GM12878 (cell line): Measurements from ENCODE around the gene SPATA20. TPM values are rescaled to one million over a fixed set of nuclear protein-coding genes. Genes with fewer than 3 reads are reported as not detected.

ENCODE experiments used
- ATAC-seq: fragments of 200-7000 bp; cut with Tn5 transposase; 3 replicates; pipeline ENCODE4 v1.9.1; 2020; ENCODE audit warnings: mild to moderate bottlenecking, moderate library complexity
- BruUV-seq: library from RNA; stranded (reverse); fragments of 400-500 nt; replicated peaks from 2 replicates; lab custom pipeline; 2021; lab: Mats Ljungman, UMichigan
- CTCF ChIA-PET: fragments of 300-600 bp; sonication (Branson Sonifier 250); formaldehyde crosslinking; extraction: SDS; loops from one replicate; lab custom pipeline; 2021; ENCODE audit warnings: inconsistent platforms; lab: Yijun Ruan, JAX
- POLR2A ChIA-PET: fragments of 350-600 bp; formaldehyde crosslinking; extraction: SDS; loops from one replicate; lab custom pipeline; 2021; ENCODE audit warnings: inconsistent platforms; lab: Charles Lee
- RAD21 ChIA-PET: fragments of 300-600 bp; sonication (Branson Sonifier 250); formaldehyde crosslinking; loops from one replicate; lab custom pipeline; 2023; ENCODE audit warnings: antibody characterized with exemption; ENCODE audit not compliant: unreplicated experiment; lab: Charles Lee
- SMC1A ChIA-PET: fragments of 300-600 bp; sonication (Branson Sonifier 250); formaldehyde crosslinking; loops from one replicate; lab custom pipeline; 2023; ENCODE audit not compliant: unreplicated experiment, uncharacterized antibody; lab: Charles Lee
- DNase-seq: peaks from one replicate; pipeline ENCODE4 v3.0.0-alpha.2; 2011; ENCODE audit warnings: low read depth, low spot score
- FAIRE-seq: peaks from 3 replicates; lab custom pipeline; 2011; peaks lifted over from hg19 to GRCh38; lab: Jason Lieb, UNC
- H2AFZ ChIP-seq: 2 replicates; pipeline ENCODE4 v1.6.0; 2011; ENCODE audit warnings: low read depth, low read length, control low read depth; ENCODE audit not compliant: control insufficient read depth
- H3K27ac ChIP-seq: 2 replicates; pipeline ENCODE4 v1.5.1; 2011; ENCODE audit warnings: control low read depth; ENCODE audit not compliant: control insufficient read depth, insufficient read depth
- H3K27me3 ChIP-seq, 2 experiments: replicated peaks in 1 of 2; 2 replicates each; pipeline versions ENCODE4 v1.6.0 to v1.6.1; 2011; ENCODE audit warnings: low read length in 1 of 2; ENCODE audit not compliant: control insufficient read depth in 2 of 2, insufficient read depth in 2 of 2
- H3K36me3 ChIP-seq, 2 experiments: 2 replicates each; pipeline ENCODE4 v1.5.1; 2011; ENCODE audit warnings: low read length in 1 of 2; ENCODE audit not compliant: control insufficient read depth in 2 of 2, insufficient read depth in 2 of 2
- H3K4me1 ChIP-seq: 2 replicates; pipeline ENCODE4 v1.6.1; 2011; ENCODE audit warnings: mild to moderate bottlenecking, low read length, moderate library complexity, mixed read lengths; ENCODE audit not compliant: control insufficient read depth, insufficient read depth
- H3K4me2 ChIP-seq: 2 replicates; pipeline ENCODE4 v1.6.0; 2011; ENCODE audit warnings: control low read depth; ENCODE audit not compliant: control insufficient read depth, insufficient read depth
- H3K4me3 ChIP-seq: fragments of 200-600 bp; sonication (generic); 2 replicates; pipeline ENCODE4 v1.5.1; 2016
- H3K79me2 ChIP-seq: 2 replicates; pipeline ENCODE4 v1.6.0; 2011; ENCODE audit warnings: low read length; ENCODE audit not compliant: control insufficient read depth, insufficient read depth
- H3K9ac ChIP-seq: 2 replicates; pipeline ENCODE4 v1.8.0; 2011; ENCODE audit warnings: low read length, control low read depth, mixed read lengths; ENCODE audit not compliant: control insufficient read depth, insufficient read depth
- H3K9me3 ChIP-seq: replicated peaks from 3 replicates; pipeline ENCODE4 v1.5.1; 2011; ENCODE audit warnings: mild to moderate bottlenecking, low read length; ENCODE audit not compliant: control insufficient read depth, insufficient read depth
- H4K20me1 ChIP-seq: 2 replicates; pipeline ENCODE4 v1.6.0; 2011; ENCODE audit not compliant: control insufficient read depth, insufficient read depth
- BACH1 ChIP-seq: fragments of 450-650 bp; IDR thresholded peaks from 2 replicates; pipeline ENCODE4 v1.6.1; 2017; ENCODE audit warnings: mild to moderate bottlenecking, borderline replicate concordance
- FOS ChIP-seq: IDR thresholded peaks from 3 replicates; pipeline ENCODE4 v1.6.1; 2011; ENCODE audit warnings: borderline replicate concordance; ENCODE audit not compliant: insufficient read length; ENCODE audit errors: extremely low read depth
- IRF4 ChIP-seq: IDR thresholded peaks from 2 replicates; pipeline ENCODE4 v1.6.1; 2011; ENCODE audit warnings: low read depth, low read length
- MTA3 ChIP-seq: IDR thresholded peaks from 2 replicates; pipeline ENCODE4 v1.6.1; 2012; ENCODE audit warnings: low read length, inconsistent platforms, borderline replicate concordance
- PAX5 ChIP-seq: IDR thresholded peaks from 2 replicates; pipeline ENCODE4 v1.6.1; 2011; ENCODE audit warnings: low read depth, low read length, borderline replicate concordance
- PAX8 ChIP-seq: fragments of 450-650 bp; IDR thresholded peaks from 2 replicates; pipeline ENCODE4 v1.6.1; 2017; ENCODE audit warnings: mild to moderate bottlenecking, moderate library complexity
- RELB ChIP-seq: fragments of 450-650 bp; IDR thresholded peaks from 2 replicates; pipeline ENCODE4 v1.6.1; 2017; ENCODE audit warnings: low read depth, mild to moderate bottlenecking, moderate library complexity
- SIX5 ChIP-seq: IDR thresholded peaks from 2 replicates; pipeline ENCODE4 v1.6.1; 2011; ENCODE audit warnings: mild to moderate bottlenecking, low read depth, low read length, moderate library complexity; ENCODE audit not compliant: severe bottlenecking
- SMC3 ChIP-seq: IDR thresholded peaks from 2 replicates; pipeline ENCODE4 v1.6.1; 2011; ENCODE audit warnings: low read length, improper control_type of control experiment, borderline replicate concordance
- SREBF1 ChIP-seq: IDR thresholded peaks from 2 replicates; pipeline ENCODE4 v1.6.1; 2012; ENCODE audit warnings: mild to moderate bottlenecking, low read length
- YY1 ChIP-seq: IDR thresholded peaks from 2 replicates; pipeline ENCODE4 v1.6.1; 2011; ENCODE audit warnings: low read depth, mild to moderate bottlenecking, low read length
- WGBS: methylation state at CpG from one replicate; pipeline ENCODE4 v1.1.6; 2016; ENCODE audit warnings: low lambda C conversion rate; ENCODE audit not compliant: insufficient replicate concordance, insufficient coverage; ENCODE audit errors: missing lambda C conversion rate; 5-methylcytosine and 5-hydroxymethylcytosine counted together
- in situ Hi-C: fragments of 300-500 bp; cut with MboI; formaldehyde crosslinking; loops from 9 replicates; pipeline ENCODE4 v1.14.3; 2018; ENCODE audit warnings: mixed read lengths
- intact Hi-C: fragments of 100-400 bp; cut with micrococcal nuclease; formaldehyde crosslinking; loops from one replicate; pipeline ENCODE4 v1.14.2; 2022; ENCODE audit not compliant: unreplicated experiment
- polyA plus RNA-seq, 11 experiments: library from polyadenylated mRNA; depleted of rRNA in 4 of 11; unstranded in 6 of 11; stranded (reverse) in 5 of 11; fragments of >200 nt; fragmentation: Nextera tagmentation in 4 of 11; fragmentation: Illumina TruSeq in 1 of 11; extraction: Ambion mirVana in 4 of 11; extraction: Trizol in 1 of 11; gene quantifications; 1 replicate in 1 of 11; 2 replicates in 10 of 11; pipeline versions ENCODE4 v1.2.1 to v1.2.3, GENCODE V29; 2011 to 2016; ENCODE audit warnings: inconsistent platforms in 2 of 11, missing spikeins in 2 of 11, low read depth in 1 of 11
- total RNA-seq, 4 experiments: library from RNA; depleted of rRNA in 3 of 4; stranded (reverse); fragments of >200 nt in 3 of 4; fragmentation: Illumina TruSeq in 1 of 4; extraction: Trizol in 1 of 4; gene quantifications; 2 replicates each; pipeline versions ENCODE4 v1.2.1 to v1.2.3, GENCODE V29; 2013 to 2021
- TF ChIP-seq, protein P1 (sequence below): fragments of 450-650 bp; IDR thresholded peaks from 2 replicates; pipeline ENCODE4 v1.6.1; 2017; ENCODE audit warnings: mild to moderate bottlenecking, low read depth, inconsistent platforms; ENCODE audit not compliant: poor library complexity, severe bottlenecking

Gene SPATA20
- total and polyA plus RNA-seq, 10 of the 15 experiments (the other 5 are each of a cell fraction or from before 2014, with no cell fraction given) = 2.1 to 69.8 (median 26.6) TPM

DNA sequence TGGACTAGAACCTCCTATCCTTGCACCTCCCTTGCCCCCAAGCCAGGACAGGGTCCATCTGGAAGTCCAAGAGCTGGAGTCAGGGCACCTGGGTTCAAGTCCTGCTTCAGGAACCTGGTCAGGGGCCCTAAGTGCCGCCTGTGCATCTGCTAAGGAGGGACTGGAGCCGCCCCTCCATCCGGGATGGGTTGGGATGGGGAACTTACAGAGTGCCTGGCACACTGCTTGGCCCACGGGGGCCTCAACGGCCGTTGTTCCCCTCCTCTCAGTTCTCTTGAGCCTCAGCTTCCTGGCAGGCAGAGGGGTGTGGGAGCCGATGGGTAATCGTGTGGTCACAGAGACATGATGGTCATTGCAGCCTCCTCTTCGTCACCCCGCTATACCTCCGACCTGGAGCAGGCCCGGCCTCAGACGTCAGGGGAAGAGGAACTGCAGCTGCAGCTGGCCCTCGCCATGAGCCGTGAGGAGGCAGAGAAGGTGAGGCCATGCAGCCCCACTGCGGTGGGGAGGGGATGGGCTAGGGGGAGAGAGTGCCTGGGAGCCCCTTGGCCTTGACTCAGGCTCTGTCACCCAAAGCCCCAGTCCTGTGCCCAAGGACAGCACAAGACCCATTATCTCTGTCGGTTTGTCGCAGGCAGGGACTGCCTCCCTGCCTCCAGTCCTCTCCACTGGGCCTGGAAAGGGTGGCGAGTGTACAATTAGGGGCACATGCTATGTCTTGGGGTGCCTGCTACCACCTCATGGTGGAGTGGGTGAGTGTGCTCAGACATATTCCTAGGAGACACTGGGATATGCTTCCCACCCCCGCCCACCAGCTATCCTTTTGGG lies 9.0 kb upstream of the SPATA20 start:
- SMC1A ChIA-PET = no interaction called here
- in situ Hi-C loops = no loop called here
- RAD21 ChIA-PET = interaction anchor here (0.6 kb wide), 1 partner anchor 85 kb away, joined by 3 read pairs; no protein-coding TSS in a partner anchor
- no peak overlapping the region for H3K9ac ChIP-seq
- peaks cover 9% of the 10 kb centered on the region in 2 experiments; a peak in 3 of 4 replicates for H3K27me3 ChIP-seq
- no peak overlapping the region for H2AFZ ChIP-seq
- no peaks in the 10 kb centered on the region for H3K36me3 ChIP-seq
- no peak for ATAC-seq
- intact Hi-C loops = no loop called here
- CTCF ChIA-PET = no interaction called here
- H3K4me3 ChIP-seq = no peak overlapping the region
- H3K9me3 ChIP-seq = no peaks in the 10 kb centered on the region
- H3K79me2 ChIP-seq = no peaks in the 10 kb centered on the region
- H3K27ac ChIP-seq = no peak overlapping the region
- H3K4me2 ChIP-seq = no peak overlapping the region
- H3K4me1 ChIP-seq = peaks cover 10% of the 10 kb centered on the region; the same call in 1 of the 2 replicates
- DNase-seq = no peak
- FAIRE-seq = no peak
- BruUV-seq = no TSS peak
- POLR2A ChIA-PET = interaction anchor here (0.7 kb wide), 1 partner anchor 9 kb away, joined by 7 read pairs; the partner anchor contains the start of gene SPATA20
- TF ChIP-seq PAX8 (no peak), RELB (no peak), MTA3 (no peak), SREBF1 (no peak), FOS (no peak), BACH1 (no peak), SIX5 (no peak), IRF4 (no peak), YY1 (no peak), PAX5 (no peak), SMC3 (no peak)
- TF ChIP-seq, protein P1, sequence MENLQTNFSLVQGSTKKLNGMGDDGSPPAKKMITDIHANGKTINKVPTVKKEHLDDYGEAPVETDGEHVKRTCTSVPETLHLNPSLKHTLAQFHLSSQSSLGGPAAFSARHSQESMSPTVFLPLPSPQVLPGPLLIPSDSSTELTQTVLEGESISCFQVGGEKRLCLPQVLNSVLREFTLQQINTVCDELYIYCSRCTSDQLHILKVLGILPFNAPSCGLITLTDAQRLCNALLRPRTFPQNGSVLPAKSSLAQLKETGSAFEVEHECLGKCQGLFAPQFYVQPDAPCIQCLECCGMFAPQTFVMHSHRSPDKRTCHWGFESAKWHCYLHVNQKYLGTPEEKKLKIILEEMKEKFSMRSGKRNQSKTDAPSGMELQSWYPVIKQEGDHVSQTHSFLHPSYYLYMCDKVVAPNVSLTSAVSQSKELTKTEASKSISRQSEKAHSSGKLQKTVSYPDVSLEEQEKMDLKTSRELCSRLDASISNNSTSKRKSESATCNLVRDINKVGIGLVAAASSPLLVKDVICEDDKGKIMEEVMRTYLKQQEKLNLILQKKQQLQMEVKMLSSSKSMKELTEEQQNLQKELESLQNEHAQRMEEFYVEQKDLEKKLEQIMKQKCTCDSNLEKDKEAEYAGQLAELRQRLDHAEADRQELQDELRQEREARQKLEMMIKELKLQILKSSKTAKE = no peak
- WGBS = 47% methylated on average over 20 of the region's 20 CpGs
- H4K20me1 ChIP-seq = no peaks in the 10 kb centered on the region
